GM21786 (cell line): ENCODE results near the gene GTPBP1.

ENCODE experiments used
- ATAC-seq: cut with Tn5 transposase; IDR thresholded peaks from one replicate; pipeline ENCODE4 v1.9.1; 2021; ENCODE audit not compliant: unreplicated experiment

Gene GTPBP1

GRCh38 chr22:38705235-38706100 lies at the start of gene GTPBP1:
Gene GTPBP1, plus strand, starts transcription at chr22:38705944. Its CDS starts 12 bp downstream, at chr22:38705956.
- ATAC-seq: peak; percentile 63

DNA sequence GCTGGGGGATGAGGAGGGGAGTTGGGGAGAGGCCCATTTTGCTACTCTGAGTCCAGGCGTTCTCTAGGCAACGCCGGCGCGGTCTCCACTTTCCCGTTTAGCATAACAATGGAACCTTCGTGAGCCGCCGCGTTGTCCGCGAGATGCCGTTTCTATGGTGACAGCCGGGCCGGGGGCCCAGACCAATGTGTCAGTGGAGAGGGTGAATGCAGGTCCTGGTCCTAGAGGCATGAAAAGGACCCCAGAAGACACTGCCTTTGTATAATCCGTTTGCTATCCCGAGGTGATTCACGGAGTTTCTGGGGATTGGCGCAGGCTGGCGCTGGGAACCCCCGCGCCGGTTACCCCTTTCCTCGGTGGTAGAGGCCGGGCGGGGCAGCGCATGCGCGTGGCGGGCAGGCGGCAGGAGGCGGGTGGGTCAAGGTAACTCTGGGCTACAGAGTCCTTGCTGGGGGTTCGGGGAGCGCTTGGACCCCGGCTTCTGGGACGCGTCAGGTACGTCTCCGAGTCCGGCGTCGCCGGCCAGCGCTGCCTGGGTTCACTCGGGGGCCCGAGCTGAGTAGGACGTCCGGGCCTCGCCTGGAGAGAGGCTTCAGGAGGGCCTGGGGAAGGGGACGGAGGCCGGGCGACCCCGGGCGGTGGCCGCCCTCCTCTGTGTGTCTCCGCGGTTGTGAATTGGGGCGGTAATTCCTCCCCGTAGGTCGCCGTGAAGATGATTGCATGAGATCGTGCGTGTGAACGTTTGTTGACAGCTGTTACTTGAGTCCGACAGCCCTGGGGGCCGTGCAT lies 49.3 kb upstream of the GTPBP1 start, which contains the start of the genes CBY1 and FAM227A:
Gene CBY1, plus strand, starts transcription at position 383 of the 789 bp plus-strand sequence. CDS start 11,417 bp downstream, outside the sequence.
Gene FAM227A, minus strand, starts transcription at position 137 of the 789 bp plus-strand sequence. CDS start 6,224 bp downstream, outside the sequence.
- peak; percentile 79 for ATAC-seq

DNA sequence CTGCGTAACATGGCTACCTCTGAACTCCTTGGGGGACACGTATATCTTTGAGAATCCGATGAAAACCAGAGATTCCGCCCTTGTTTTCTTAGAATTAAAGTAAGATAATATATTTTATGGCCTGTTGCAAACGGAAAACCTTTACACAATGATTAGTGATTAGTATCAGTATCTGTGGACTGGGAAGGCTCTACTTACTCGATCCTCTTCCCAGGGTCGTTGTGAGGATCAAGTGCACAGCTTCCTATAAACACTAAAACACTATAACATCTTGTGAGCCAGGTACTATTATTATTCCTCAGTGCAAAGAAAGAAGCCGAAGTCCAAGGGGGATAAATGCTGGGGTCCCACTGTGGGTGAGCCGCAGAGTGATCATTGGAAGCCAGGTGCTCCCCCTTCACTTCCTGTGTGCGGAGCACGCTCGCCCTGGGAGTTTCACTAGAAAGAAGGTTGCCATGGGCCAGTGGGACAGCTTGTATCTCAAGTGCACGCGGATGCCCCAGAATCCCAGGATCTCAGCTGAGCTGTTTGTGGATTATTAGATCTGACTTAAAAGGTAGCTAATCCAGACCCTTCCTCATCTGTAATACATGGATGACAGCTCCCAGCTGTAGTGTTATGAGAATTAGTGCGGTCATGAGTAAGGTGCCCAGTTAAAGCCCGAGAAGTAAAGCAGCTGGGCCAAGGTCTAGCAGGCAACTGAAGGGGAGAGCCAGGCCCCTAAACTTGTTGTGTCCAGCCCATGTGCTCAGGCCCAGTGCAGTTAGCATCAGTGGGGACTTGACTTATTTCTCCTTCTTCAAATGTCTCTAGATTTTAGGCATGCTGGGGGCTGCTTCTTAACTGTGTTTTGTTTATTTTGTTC lies 48.5 kb upstream of the GTPBP1 start:
- peak; percentile 42 for ATAC-seq

- ATAC-seq: no peak
These were observed 30.9 kb upstream of the GTPBP1 start for GRCh38 chr22:38674888-38675287.

DNA sequence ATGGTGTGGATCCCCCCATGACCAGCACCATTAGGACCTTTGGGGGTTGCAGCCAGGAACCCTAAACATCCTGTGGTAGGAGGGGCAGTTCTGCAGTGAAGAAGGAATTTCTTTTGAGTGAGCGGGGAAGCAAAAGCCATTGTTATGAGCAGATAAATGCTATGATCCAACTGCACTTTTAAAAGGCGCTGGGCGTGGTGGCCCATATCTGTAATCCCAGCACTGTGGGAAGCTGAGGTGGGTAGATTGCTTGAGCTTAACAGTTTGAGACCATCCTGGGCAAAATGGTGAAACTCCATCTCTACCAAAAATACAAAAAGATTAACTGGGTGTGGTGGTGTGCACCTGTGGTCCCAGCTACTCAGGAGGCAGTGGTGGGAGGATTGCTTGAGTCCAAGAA lies 29.9 kb upstream of the GTPBP1 start:
- no peak for ATAC-seq

- peak; percentile 97 for ATAC-seq
These were observed 24.0 kb upstream of the GTPBP1 start, which contains the start of gene TOMM22 for GRCh38 chr22:38681582-38682335. Gene TOMM22, plus strand, starts transcription at chr22:38681957. Its CDS starts 22 bp downstream, at chr22:38681979.

DNA sequence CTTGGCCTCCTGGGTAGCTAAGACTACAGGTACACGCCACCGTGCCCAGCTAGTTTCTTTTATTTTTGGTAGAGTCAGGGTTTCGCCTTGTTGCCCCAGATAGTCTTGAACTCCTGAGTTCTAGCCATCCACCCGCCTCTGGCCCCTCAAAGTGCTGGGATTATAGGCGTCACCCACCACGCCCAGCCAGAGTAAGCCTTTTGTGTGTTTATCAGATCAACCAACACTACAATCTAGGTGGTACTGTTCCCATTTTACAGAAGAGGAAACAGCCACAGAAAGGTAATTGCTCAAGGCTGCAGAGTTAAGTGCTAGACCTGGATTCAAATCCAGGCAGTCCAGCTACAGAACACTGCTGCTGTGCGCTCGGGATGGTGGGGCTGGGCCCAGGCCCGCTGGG lies 20.8 kb upstream of the GTPBP1 start:
- no peak for ATAC-seq

- ATAC-seq: no peak
These were observed 20.0 kb upstream of the GTPBP1 start for GRCh38 chr22:38685761-38686160.

DNA sequence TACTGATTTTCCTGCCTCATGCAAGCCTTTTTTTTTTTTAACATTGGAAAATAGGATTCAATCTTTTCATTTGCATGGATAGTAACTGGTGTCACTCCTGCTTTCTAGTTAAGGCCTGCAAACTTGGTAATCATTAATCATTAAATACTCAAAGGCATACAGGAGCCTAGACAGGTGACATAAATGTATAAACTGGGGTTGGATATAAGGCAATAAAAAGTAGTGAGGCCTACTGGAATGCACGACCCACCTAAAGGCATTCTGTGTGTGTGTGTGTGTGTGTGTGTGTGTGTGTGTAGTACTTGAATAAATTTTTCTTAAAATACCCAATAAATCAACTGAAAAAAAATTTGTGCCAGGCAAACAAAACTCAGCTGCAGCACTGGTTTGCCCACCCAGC lies 16.1 kb upstream of the GTPBP1 start:
- no peak for ATAC-seq

- no peak for ATAC-seq
These were observed 11.7 kb upstream of the GTPBP1 start for GRCh38 chr22:38694049-38694448.

- ATAC-seq: no peak
These were observed 10.8 kb upstream of the GTPBP1 start for GRCh38 chr22:38694940-38695339.

DNA sequence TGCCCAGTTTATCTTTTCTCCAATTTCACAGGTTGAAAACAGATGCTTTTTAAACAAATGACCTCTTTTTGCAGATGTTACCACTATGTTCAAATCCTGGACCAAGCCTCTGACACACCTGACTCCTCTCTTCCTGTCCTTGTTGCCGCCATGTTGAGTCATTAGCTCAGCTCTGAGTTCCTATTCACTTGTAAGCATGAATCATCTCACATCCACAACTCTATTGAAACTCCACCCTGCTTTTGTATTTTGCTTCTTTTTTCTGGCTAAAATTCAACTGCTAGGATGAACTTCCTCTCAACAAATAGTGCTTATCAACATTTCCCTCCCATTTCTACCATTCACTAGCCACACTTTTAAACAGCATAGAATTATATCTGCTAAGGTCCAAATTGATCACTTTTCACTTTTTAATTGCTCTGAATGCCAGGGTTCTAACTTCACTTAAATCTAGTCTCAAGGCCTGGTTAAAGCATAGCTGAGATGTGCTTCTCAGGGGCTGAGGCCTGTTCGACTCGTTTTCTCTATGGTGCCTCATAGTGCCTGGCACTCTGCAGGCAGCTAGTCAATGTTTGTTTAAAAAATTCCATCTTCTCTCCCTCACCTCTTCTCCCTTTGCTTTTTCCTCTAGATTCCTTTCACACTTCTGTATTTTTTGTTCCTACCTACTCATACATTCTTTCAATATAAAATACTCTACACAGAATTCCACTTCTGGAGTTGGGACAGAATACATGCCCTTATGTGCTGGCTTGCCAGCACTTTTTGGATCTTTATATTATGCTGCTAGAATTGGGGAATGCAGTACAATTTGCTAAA lies 8.9 kb upstream of the GTPBP1 start:
- ATAC-seq: no peak

DNA sequence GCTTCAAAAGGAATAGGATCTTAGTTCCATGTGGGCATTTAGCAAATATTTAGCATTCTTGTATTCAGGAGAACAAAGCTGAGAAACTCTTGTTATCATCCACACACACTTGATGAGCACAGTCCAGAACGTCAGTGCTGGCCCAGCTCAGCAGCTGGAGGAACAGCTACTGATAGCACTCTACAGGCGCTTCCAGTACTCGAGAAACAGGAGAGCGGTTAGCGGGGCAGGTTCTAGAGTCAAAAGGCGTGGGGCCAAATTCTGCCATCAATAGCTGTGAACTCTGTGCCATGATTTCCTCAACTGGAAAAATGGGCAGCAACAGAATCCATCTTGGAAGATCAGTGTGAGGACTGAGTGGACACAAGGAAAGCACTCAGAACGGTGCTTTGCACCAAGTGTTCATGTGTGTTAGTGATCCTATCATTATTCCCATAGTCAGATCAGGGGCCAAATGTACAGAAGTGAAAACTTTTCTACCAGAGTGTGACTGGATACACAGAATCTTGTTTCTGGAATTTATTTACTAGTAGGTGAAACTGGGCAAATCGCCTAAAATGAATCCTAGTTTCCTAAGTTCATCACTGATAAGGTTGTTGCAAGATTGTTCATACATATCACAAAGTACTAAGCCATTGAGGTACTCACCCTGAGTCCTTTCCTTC lies 8.2 kb upstream of the GTPBP1 start:
- no peak for ATAC-seq

- no peak for ATAC-seq
These were observed 7.2 kb upstream of the GTPBP1 start for GRCh38 chr22:38698407-38699094.

GRCh38 chr22:38699143-38699542 lies 6.6 kb upstream of the GTPBP1 start:
- no peak for ATAC-seq

DNA sequence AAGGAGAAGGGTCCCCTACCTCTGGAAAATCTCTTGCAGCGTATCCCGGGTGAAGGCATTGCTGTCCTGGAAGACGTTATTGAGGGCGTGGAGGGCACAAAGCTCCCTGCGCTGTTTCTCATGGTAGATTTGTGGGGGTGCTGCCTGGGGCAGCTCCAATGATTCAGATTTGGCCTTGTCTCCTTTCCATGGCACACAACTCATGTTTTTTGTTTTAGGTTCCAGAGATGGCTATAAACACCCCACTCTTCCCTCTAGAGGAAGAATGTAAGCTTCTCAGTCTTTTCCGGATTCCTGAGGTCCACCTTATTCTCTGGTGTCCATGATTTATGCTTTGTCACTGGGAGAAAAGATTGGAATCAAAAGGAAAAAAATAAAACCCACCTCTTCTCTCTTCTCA lies 6.0 kb upstream of the GTPBP1 start:
- ATAC-seq: no peak

DNA sequence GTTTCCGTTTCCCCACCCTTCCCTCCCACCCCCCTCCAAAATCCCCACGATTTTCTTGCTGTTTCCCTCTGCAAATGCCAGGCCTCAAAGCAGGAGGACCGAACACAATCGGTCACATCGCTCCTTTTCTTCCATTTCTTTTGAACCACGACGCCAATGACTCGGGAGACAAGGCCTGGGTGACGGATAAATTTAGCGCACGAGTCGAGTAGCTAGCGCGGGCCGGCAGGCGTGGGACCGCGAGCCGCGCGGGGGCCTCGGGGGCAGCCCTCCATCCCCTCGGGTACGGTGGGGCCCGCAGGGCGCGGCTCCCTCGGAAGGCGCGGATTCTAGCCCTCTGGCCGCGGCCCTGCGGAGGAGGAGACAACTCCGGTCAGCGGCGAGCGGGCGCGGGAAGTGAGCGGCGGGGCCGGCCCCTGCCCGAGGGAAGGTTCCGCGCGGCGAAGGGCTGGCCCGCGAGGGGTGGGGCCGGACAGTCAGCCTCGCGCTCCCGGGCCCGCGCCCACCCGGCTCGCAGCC lies 5.4 kb upstream of the GTPBP1 start:
- ATAC-seq: no peak
